Chondrocyte (in vitro differentiated cells): ENCODE data around the gene ZWILCH. TPM values are rescaled to one million over a fixed set of nuclear protein-coding genes. Genes with fewer than 3 reads are reported as not detected.

Experiments used
- DNase-seq: peaks from one replicate; pipeline ENCODE4 v3.0.0; 2021; ENCODE audit warnings: mixed read lengths, low spot score
- H3K27ac Mint-ChIP-seq: one replicate; pipeline ENCODE4 v1.8.0; 2021; ENCODE audit warnings: mild to moderate bottlenecking, moderate library complexity, mixed read lengths; ENCODE audit not compliant: unreplicated experiment
- H3K27me3 Mint-ChIP-seq: 2 replicates; pipeline ENCODE4 v1.8.0; 2021; ENCODE audit warnings: low read depth, mixed read lengths
- H3K36me3 Mint-ChIP-seq: 2 replicates; pipeline ENCODE4 v1.8.0; 2021; ENCODE audit warnings: low read depth, mixed read lengths
- H3K4me1 Mint-ChIP-seq: 2 replicates; pipeline ENCODE4 v1.8.0; 2021; ENCODE audit warnings: low read depth, mild to moderate bottlenecking, mixed read lengths
- H3K4me3 Mint-ChIP-seq: one replicate; pipeline ENCODE4 v1.8.0; 2021; ENCODE audit warnings: mild to moderate bottlenecking, moderate library complexity, mixed read lengths; ENCODE audit not compliant: unreplicated experiment
- H3K9me3 Mint-ChIP-seq: 2 replicates; pipeline ENCODE4 v1.8.0; 2021; ENCODE audit warnings: low read depth, mixed read lengths
- CTCF ChIP-seq: fragments of 200-600 bp; sonication (generic); IDR thresholded peaks from 2 replicates; pipeline ENCODE4 v1.5.0; 2021; ENCODE audit warnings: antibody characterized with exemption, mild to moderate bottlenecking, moderate library complexity
- total RNA-seq: library from RNA; stranded (reverse); gene quantifications from 3 replicates; pipeline ENCODE4 v1.2.1, GENCODE V29; 2021

Gene ZWILCH
- total RNA-seq, 1 donor from 2014 or later = 11.0 TPM

- Mint-ChIP-seq H3K4me1 (peaks cover 30% of the 10 kb centered on the region), H3K27me3 (no peaks in the 10 kb centered on the region), H3K9me3 (no peaks in the 10 kb centered on the region), H3K4me3 (no peak overlapping the region), H3K36me3 (no peaks in the 10 kb centered on the region), H3K27ac (no peak overlapping the region)
- DNase-seq = no peak
- TF ChIP-seq CTCF = no peak
Measured at GRCh38 chr15:66570327-66570726, 65.2 kb downstream of the ZWILCH start.

- Mint-ChIP-seq H3K4me1 (peaks cover 26% of the 10 kb centered on the region), H3K36me3 (no peaks in the 10 kb centered on the region), H3K27me3 (no peaks in the 10 kb centered on the region), H3K9me3 (no peaks in the 10 kb centered on the region), H3K4me3 (no peak overlapping the region), H3K27ac (no peak overlapping the region)
- no peak for TF ChIP-seq CTCF
- DNase-seq = no peak
Measured at GRCh38 chr15:66570842-66571478, 65.8 kb downstream of the ZWILCH start.

- no peak for DNase-seq
- Mint-ChIP-seq H3K27ac (no peak overlapping the region), H3K36me3 (no peaks in the 10 kb centered on the region), H3K27me3 (no peaks in the 10 kb centered on the region), H3K4me3 (no peak overlapping the region), H3K9me3 (no peaks in the 10 kb centered on the region), H3K4me1 (peaks cover 14% of the 10 kb centered on the region)
- TF ChIP-seq CTCF = no peak
Measured at GRCh38 chr15:66572146-66572545, 67.0 kb downstream of the ZWILCH start.

GRCh38 chr15:66573348-66573718 is 68.2 kb downstream of the ZWILCH start:
- Mint-ChIP-seq H3K36me3 (no peaks in the 10 kb centered on the region), H3K4me1 (peaks cover 13% of the 10 kb centered on the region), H3K27ac (no peak overlapping the region), H3K27me3 (no peaks in the 10 kb centered on the region), H3K4me3 (no peak overlapping the region), H3K9me3 (no peaks in the 10 kb centered on the region)
- DNase-seq = peak; percentile 25
- TF ChIP-seq CTCF = no peak

- TF ChIP-seq CTCF = no peak
- Mint-ChIP-seq H3K4me3 (no peak overlapping the region), H3K27me3 (no peaks in the 10 kb centered on the region), H3K27ac (no peak overlapping the region), H3K9me3 (no peaks in the 10 kb centered on the region), H3K4me1 (peaks cover 13% of the 10 kb centered on the region), H3K36me3 (no peaks in the 10 kb centered on the region)
- peak; percentile 32 for DNase-seq
Measured at GRCh38 chr15:66573719-66574595, 68.8 kb downstream of the ZWILCH start.
